Aorta (tissue), 5 donors: ENCODE data around the gene TSPEAR. TPM values are rescaled to one million over a fixed set of nuclear protein-coding genes. Genes with fewer than 3 reads are reported as not detected.
"Not testable (repeated sequence)": the region's sequence is repeated elsewhere in the genome, so short reads cannot be mapped to it uniquely, and the experiment has no call there.

ENCODE experiments used
- ATAC-seq: fragments of 200-7000 bp; cut with Tn5 transposase; one replicate; pipeline ENCODE4 v1.9.1; 2022; ENCODE audit warnings: moderate library complexity; ENCODE audit not compliant: low FRiP score
- DNase-seq, 2 donors: peaks; one replicate each; pipeline ENCODE4 v3.0.0-alpha.2; 2020
- H3K27ac ChIP-seq, 2 donors: one replicate each; pipeline ENCODE4 v1.5.1; 2013; ENCODE audit warnings: low read length in 2 of 2, mild to moderate bottlenecking in 2 of 2, moderate library complexity in 2 of 2, control low read depth in 1 of 2, inconsistent platforms in 1 of 2, low read depth in 1 of 2
- H3K27me3 ChIP-seq, 2 donors: one replicate each; pipeline ENCODE4 v1.6.1; 2013; ENCODE audit warnings: control low read depth in 1 of 2, low read length in 1 of 2, mild to moderate bottlenecking in 1 of 2, moderate library complexity in 1 of 2; ENCODE audit not compliant: insufficient read depth in 2 of 2, control insufficient read depth in 1 of 2
- H3K36me3 ChIP-seq, 2 donors: one replicate each; pipeline ENCODE4 v1.6.1; 2013; ENCODE audit warnings: control low read depth in 1 of 2, low read length in 1 of 2, mild to moderate bottlenecking in 1 of 2; ENCODE audit not compliant: insufficient read depth in 2 of 2, control insufficient read depth in 1 of 2
- H3K4me1 ChIP-seq, 2 donors: one replicate each; pipeline ENCODE4 v1.6.1; 2013; ENCODE audit warnings: low read length in 2 of 2, control low read depth in 1 of 2, mild to moderate bottlenecking in 1 of 2, moderate library complexity in 1 of 2; ENCODE audit not compliant: insufficient read depth in 2 of 2, control insufficient read depth in 1 of 2
- H3K4me3 ChIP-seq, 2 donors: one replicate each; pipeline ENCODE4 v1.5.1; 2013; ENCODE audit warnings: low read length in 2 of 2, control low read depth in 1 of 2, mild to moderate bottlenecking in 1 of 2
- H3K9me3 ChIP-seq: one replicate; pipeline ENCODE4 v1.6.1; 2013; ENCODE audit warnings: mild to moderate bottlenecking, low read length; ENCODE audit not compliant: control insufficient read depth
- WGBS, 2 donors: extraction: QIAGEN DNeasy Blood & Tissue Kit; methylation state at CpG; one replicate each; pipeline ENCODE4 v1.1.7; 2013; 5-methylcytosine and 5-hydroxymethylcytosine counted together
- intact Hi-C, 2 donors: fragments of 100-400 bp; cut with DNase I; formaldehyde crosslinking; loops; one replicate each; pipeline versions ENCODE4 v1.14.2 to v1.15.0; 2022
- polyA plus RNA-seq, 2 donors: library from polyadenylated mRNA; stranded (reverse); fragments of 200-250 nt; gene quantifications; one replicate each; pipeline ENCODE4 v1.2.3, GENCODE V29; 2013
- total RNA-seq, 2 donors: library from RNA; stranded (reverse); fragmentation: NEBNext Ultra II Directional; extraction: Animal tissue kit (Norgen Biotek cat#: 25700); gene quantifications; one replicate each; pipeline ENCODE4 v1.2.1, GENCODE V29; 2021
- donor health status: healthy with polysubstance abuse.
- donor health status: Bipolar disorder and iron deficiency.
- donor health status: DM: no; HTN: no; CAD: no.
- donor health status: DM: no; HTN: no; CAD: no.
- donor health status: DM: yes; HTN: yes; CAD: no.

Gene TSPEAR
- total and polyA plus RNA-seq, 4 donors, result not detected

DNA sequence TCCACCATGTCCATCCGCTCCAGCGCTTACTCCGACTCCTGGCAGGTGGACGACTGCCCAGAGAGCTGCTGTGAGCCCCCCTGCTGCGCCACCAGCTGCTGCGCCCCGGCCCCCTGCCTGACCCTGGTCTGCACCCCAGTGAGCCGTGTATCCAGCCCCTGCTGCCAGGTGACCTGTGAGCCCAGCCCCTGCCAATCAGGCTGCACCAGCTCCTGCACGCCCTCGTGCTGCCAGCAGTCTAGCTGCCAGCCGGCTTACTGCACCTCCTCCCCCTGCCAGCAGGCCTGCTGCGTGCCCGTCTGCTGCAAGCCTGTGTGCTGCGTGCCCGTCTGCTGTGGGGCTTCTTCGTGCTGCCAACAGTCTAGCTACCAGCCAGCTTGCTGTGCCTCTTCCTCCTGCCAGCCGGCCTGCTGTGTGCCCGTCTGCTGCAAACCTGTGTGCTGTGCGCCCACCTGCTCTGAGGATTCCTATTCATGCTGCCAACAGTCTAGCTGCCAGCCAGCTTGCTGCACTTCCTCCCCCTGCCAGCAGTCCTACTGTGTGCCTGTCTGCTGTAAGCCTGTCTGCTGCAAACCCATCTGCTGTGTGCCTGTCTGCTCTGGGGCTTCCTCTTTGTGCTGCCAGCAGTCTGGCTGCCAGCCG lies 84.1 kb downstream of the TSPEAR start:
- H3K4me1 ChIP-seq, H3K4me3 ChIP-seq, DNase-seq, ATAC-seq, H3K27ac ChIP-seq, H3K9me3 ChIP-seq, H3K27me3 ChIP-seq, intact Hi-C loops, H3K36me3 ChIP-seq: not testable (repeated sequence)
- 67 to 83% methylated on average over 12 to 20 of the region's 20 CpGs for WGBS, 2 donors

GRCh38 chr21:44626673-44627143 lies 84.7 kb downstream of the TSPEAR start, which contains the start of gene KRTAP10-9:
TSS of gene KRTAP10-9 (plus strand) at chr21:44627093. CDS start at chr21:44627172, 79 bp downstream.
- 69 to 79% methylated on average over 7 of the region's 7 CpGs for WGBS, 2 donors
- Histone ChIP-seq H3K36me3 (no peaks in the 10 kb centered on the region), H3K4me3 (no peak within 1 kb of the TSS), H3K4me1 (no peaks in the 10 kb centered on the region), H3K27me3 (no peaks in the 10 kb centered on the region), H3K27ac (no peak within 1 kb of the TSS), H3K9me3 (peaks cover 3% of the 10 kb centered on the region)
- DNase-seq (no peak), ATAC-seq (no peak)
- intact Hi-C loops, result no loop called here

DNA sequence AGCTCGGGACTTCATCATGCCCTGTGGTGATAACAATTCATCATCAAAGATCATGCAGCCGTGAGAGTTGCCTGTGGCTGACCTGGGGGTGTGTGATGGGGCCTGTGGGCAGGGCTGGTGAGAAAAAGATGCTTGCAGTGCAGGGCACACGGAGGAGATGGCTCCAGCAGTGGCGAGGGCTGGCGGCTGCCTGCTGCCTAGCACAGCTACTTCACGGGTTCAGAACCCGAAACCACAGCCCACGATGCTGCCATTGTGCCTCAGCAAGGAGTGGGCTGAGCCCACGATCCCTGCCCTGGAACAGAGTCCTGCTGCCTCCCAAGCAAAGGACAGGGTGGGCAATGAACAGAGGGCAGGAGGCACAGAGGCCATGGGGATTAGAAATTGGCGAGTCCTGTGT lies 85.1 kb downstream of the TSPEAR start:
- DNase-seq (no peak), ATAC-seq (no peak)
- no peaks in the 10 kb centered on the region for H3K4me1 ChIP-seq
- WGBS, 2 donors, result 79 to 85% methylated on average over 10 of the region's 10 CpGs
- no peaks in the 10 kb centered on the region for H3K36me3 ChIP-seq
- peaks cover 3% of the 10 kb centered on the region for H3K9me3 ChIP-seq
- intact Hi-C loops, result no loop called here
- no peak overlapping the region for H3K4me3 ChIP-seq
- no peak overlapping the region for H3K27ac ChIP-seq
- H3K27me3 ChIP-seq, result no peaks in the 10 kb centered on the region

- Histone ChIP-seq H3K27ac (no peak overlapping the region), H3K4me3 (no peak overlapping the region), H3K27me3 (no peaks in the 10 kb centered on the region), H3K4me1 (no peaks in the 10 kb centered on the region), H3K9me3 (peaks cover 3% of the 10 kb centered on the region), H3K36me3 (no peaks in the 10 kb centered on the region)
- WGBS, 2 donors, result 58 to 65% methylated on average over 7 of the region's 7 CpGs
- ATAC-seq (no peak), DNase-seq (no peak)
- intact Hi-C loops, result no loop called here
Measured at GRCh38 chr21:44625756-44626155, 85.6 kb downstream of the TSPEAR start.

GRCh38 chr21:44623575-44623974 lies 87.8 kb downstream of the TSPEAR start:
- ATAC-seq (no peak), DNase-seq (no peak)
- no peak overlapping the region for H3K27ac ChIP-seq
- H3K4me3 ChIP-seq, result no peak overlapping the region
- no peaks in the 10 kb centered on the region for H3K36me3 ChIP-seq
- H3K9me3 ChIP-seq, result peaks cover 3% of the 10 kb centered on the region
- H3K4me1 ChIP-seq, result no peaks in the 10 kb centered on the region
- intact Hi-C loops, result no loop called here
- H3K27me3 ChIP-seq, result no peaks in the 10 kb centered on the region

GRCh38 chr21:44619886-44620285 lies 91.5 kb downstream of the TSPEAR start:
- ATAC-seq, result no peak
- 86 to 90% methylated on average over 6 of the region's 6 CpGs for WGBS, 2 donors
- Histone ChIP-seq H3K27ac (no peak overlapping the region), H3K4me3 (no peak overlapping the region), H3K9me3 (peaks cover 3% of the 10 kb centered on the region), H3K36me3 (no peaks in the 10 kb centered on the region), H3K4me1 (no peaks in the 10 kb centered on the region), H3K27me3 (no peaks in the 10 kb centered on the region)
- DNase-seq, result no peak
- intact Hi-C loops, result no loop called here

DNA sequence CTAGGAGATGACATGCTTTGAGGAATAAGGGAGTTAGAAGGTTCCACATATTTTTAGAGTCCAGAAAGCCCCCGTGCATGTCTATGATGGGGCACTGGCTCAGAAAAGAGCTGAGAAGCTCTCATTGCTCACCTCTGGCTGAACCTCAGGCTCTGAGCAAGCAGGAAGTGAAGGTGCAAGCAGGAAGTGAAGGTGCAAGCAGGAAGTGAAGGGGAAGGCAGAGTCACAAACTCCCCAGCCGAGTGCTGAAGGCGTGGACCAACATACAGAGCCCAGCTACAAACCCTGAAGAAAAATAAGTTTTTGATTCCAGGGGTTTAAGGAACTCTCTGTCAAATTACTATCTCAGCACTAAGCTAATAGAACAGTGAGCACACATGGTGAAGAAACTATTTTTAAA lies 92.5 kb downstream of the TSPEAR start:
- Histone ChIP-seq H3K4me3 (no peak overlapping the region), H3K36me3 (no peaks in the 10 kb centered on the region), H3K9me3 (peaks cover 3% of the 10 kb centered on the region), H3K4me1 (no peaks in the 10 kb centered on the region), H3K27me3 (no peaks in the 10 kb centered on the region), H3K27ac (no peak overlapping the region)
- intact Hi-C loops, result no loop called here
- 77 to 83% methylated on average over 3 of the region's 3 CpGs for WGBS, 2 donors
- DNase-seq (no peak), ATAC-seq (no peak)

- H3K27me3 ChIP-seq, result no peaks in the 10 kb centered on the region
- 37 to 40% methylated on average over 4 of the region's 4 CpGs for WGBS, 2 donors
- no peaks in the 10 kb centered on the region for H3K36me3 ChIP-seq
- ATAC-seq (no peak), DNase-seq (peak in 1 of 2 donors; percentile 83)
- intact Hi-C loops, result no loop called here
- H3K9me3 ChIP-seq, result peaks cover 3% of the 10 kb centered on the region
- no peak overlapping the region for H3K27ac ChIP-seq
- no peaks in the 10 kb centered on the region for H3K4me1 ChIP-seq
- H3K4me3 ChIP-seq, result no peak overlapping the region
Measured at GRCh38 chr21:44618504-44618903, 92.9 kb downstream of the TSPEAR start.

GRCh38 chr21:44617071-44617501 lies 94.3 kb downstream of the TSPEAR start:
- Histone ChIP-seq H3K4me3 (no peak overlapping the region), H3K27me3 (no peaks in the 10 kb centered on the region), H3K36me3 (no peaks in the 10 kb centered on the region), H3K27ac (no peak overlapping the region), H3K9me3 (no peaks in the 10 kb centered on the region), H3K4me1 (no peaks in the 10 kb centered on the region)
- no peak for DNase-seq
- intact Hi-C loops, result no loop called here
- ATAC-seq, result no peak
- WGBS, 2 donors, result 68 to 70% methylated on average over 8 of the region's 8 CpGs
